ENCODE measurements around the gene SRBD1.

Gene SRBD1

DNA sequence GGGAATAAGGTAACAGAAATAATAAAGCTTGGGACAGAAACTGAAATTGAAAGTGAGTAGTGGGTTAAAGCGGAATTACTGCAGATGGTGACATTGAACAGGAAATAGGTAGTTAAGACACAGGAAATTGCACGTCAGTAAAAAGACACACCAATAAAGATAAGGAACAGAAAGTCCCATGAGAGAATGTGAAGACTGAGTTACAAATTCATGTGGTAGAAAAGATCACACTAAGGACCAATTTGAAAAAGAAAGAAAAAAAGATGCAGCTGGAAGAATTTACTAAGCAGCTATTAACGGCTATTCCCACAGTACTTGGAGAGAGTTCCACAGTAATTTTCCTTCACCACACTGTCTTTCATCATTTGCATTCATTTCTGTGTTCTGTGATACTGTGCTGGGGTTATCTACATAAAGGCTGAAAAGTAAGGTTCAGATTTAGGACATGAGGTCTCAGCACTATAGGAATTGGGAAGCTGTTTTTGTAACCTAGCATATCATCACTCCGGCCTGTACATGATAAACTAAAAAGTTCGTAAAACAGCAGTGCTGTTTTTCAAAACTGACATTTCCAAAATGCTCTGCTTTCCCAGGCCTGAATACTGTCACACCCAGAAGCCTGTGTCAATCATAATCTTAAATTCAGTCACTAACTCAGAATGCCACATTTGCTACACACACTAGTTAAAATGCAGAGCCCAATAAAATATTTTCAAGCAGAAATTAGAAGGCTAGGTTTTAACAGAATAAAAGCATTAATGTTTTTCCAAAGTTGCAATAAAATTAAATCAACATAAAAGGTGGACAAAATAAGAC is 42.9 kb downstream of the SRBD1 start:
- no peak overlapping the region for H3K9ac ChIP-seq (ENCODE audit: low read length)
- no peak overlapping the region for H3K27ac ChIP-seq (ENCODE audit: low read length)
- H3K27me3 ChIP-seq (ENCODE audit: control insufficient read depth, insufficient read depth, low read length) = no peaks in the 10 kb centered on the region
- H3K4me3 ChIP-seq (ENCODE audit: low read length) = no peak overlapping the region
- peaks cover 11% of the 10 kb centered on the region for H3K36me3 ChIP-seq (ENCODE audit: control insufficient read depth, low read depth, low read length)
- peaks cover 12% of the 10 kb centered on the region for H3K4me1 ChIP-seq (ENCODE audit: control insufficient read depth, low read depth, low read length)
- H3K9me3 ChIP-seq (ENCODE audit: control insufficient read depth, low read depth, low read length) = no peaks in the 10 kb centered on the region

DNA sequence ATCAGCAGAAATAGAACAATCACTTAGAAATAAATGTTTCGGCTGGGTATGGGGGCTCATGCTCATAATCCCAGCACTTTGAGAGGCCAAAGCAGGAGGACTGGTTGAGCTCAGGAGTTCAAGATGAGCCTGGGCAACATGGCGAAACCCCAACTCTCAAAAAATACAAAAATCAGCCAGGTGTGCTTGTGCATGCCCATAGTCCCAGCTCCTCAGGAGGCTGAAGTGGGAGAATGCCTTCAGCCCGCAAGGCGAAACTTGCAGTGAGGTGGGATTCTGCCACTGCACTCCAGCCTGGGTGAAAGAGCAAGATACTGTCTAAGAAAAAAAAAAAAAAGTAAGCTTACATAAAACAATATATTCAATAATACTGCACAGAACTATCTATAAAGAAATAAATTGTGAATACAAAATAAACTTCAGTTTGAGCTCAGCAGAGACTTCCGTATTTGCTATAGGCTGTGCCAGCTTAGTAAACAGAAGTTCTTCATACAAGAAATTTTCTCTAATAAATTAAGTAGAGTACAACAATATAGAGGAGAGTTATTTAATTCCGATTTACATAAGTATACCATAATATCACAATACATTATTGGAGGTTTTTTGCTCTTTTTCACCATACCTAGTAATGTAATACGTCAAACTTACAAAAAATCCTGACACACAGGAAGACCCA is 43.6 kb downstream of the SRBD1 start:
- H3K9me3 ChIP-seq (ENCODE audit: control insufficient read depth, low read depth, low read length) = no peaks in the 10 kb centered on the region
- no peak overlapping the region for H3K27ac ChIP-seq (ENCODE audit: low read length)
- peaks cover 6% of the 10 kb centered on the region for H3K36me3 ChIP-seq (ENCODE audit: control insufficient read depth, low read depth, low read length)
- H3K9ac ChIP-seq (ENCODE audit: low read length) = no peak overlapping the region
- H3K4me3 ChIP-seq (ENCODE audit: low read length) = no peak overlapping the region
- no peaks in the 10 kb centered on the region for H3K27me3 ChIP-seq (ENCODE audit: control insufficient read depth, insufficient read depth, low read length)
- H3K4me1 ChIP-seq (ENCODE audit: control insufficient read depth, low read depth, low read length) = peaks cover 12% of the 10 kb centered on the region

DNA sequence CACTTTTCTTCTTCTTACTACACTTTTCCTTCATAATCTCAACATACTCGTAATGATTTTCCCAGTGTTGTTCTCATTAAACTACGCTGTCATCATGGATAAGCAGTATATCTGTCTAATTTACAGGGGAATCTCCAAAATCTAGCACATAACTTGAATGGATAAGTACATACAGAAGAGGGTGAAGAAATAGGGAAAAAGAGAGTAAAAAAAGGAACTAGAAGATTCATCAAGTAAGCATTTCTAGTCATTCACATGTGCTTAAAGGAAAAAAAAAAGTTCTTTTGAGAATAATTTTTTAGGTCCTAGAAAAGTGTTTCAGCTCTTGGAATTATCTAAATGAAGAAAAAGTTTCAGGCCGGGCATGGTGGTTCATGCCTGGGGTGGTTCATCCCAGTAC is 51.6 kb downstream of the SRBD1 start:
- no peak overlapping the region for H3K4me3 ChIP-seq (ENCODE audit: low read length)
- no peak overlapping the region for H3K27ac ChIP-seq (ENCODE audit: low read length)
- H3K36me3 ChIP-seq (ENCODE audit: control insufficient read depth, low read depth, low read length) = no peaks in the 10 kb centered on the region
- no peaks in the 10 kb centered on the region for H3K27me3 ChIP-seq (ENCODE audit: control insufficient read depth, insufficient read depth, low read length)
- H3K9ac ChIP-seq (ENCODE audit: low read length) = no peak overlapping the region
- no peaks in the 10 kb centered on the region for H3K9me3 ChIP-seq (ENCODE audit: control insufficient read depth, low read depth, low read length)
- H3K4me1 ChIP-seq (ENCODE audit: control insufficient read depth, low read depth, low read length) = peaks cover 6% of the 10 kb centered on the region

DNA sequence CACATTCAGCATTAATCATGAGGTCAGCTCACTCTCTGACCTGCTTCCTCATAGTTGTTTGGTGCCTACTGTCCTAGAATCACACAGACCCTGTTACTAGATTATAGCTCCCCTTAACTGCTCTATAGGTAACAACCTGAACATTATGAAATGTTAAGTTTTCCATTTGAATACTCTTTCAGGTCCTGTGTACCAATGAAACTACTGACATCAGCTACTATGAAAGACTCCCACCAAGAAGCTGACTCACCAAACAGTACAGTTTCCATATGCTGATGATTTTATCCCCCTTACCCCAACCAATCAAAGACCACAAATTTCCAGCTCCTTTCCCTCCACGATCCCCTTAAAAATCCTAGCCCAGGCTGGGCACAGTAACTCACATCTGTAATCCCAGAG is 56.3 kb downstream of the SRBD1 start:
- H3K36me3 ChIP-seq (ENCODE audit: control insufficient read depth, low read depth, low read length) = peaks cover 14% of the 10 kb centered on the region
- H3K4me1 ChIP-seq (ENCODE audit: control insufficient read depth, low read depth, low read length) = peaks cover 10% of the 10 kb centered on the region
- H3K27me3 ChIP-seq (ENCODE audit: control insufficient read depth, insufficient read depth, low read length) = no peaks in the 10 kb centered on the region
- H3K4me3 ChIP-seq (ENCODE audit: low read length) = no peak overlapping the region
- no peaks in the 10 kb centered on the region for H3K9me3 ChIP-seq (ENCODE audit: control insufficient read depth, low read depth, low read length)
- no peak overlapping the region for H3K27ac ChIP-seq (ENCODE audit: low read length)
- H3K9ac ChIP-seq (ENCODE audit: low read length) = no peak overlapping the region

DNA sequence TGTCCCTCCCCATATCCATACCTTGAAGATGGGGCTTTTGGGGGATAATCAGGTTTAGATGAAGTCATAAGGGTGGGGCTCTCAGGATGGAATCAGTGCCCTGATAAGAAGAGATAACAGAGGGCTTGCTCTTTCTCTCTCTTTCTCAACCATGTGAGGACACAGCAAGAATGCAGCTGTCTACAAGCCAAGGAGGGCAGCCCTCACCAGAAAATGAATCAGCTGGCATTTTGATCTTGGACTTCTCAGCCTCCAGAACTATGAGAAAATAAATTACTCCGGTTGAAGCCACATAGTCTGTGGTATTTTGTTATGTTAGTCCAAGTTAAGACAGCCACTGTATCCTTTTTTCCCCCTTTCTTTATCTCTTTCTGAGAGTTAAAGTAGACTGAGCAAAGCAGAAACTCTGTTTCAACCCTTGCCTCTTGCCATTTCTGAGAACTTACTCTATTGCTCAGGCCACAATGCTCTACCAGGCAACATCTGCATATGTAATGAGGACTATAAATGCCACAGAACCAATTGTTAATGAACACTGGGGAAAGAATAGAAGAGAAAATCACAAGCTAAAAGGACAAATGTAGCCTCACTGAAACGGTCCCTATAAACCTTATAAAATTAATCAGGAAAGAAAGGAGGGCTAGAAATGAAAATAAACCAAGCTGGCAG is 56.9 kb downstream of the SRBD1 start:
- peaks cover 14% of the 10 kb centered on the region for H3K36me3 ChIP-seq (ENCODE audit: control insufficient read depth, low read depth, low read length)
- H3K27ac ChIP-seq (ENCODE audit: low read length) = peak overlapping the region; percentile 4
- H3K27me3 ChIP-seq (ENCODE audit: control insufficient read depth, insufficient read depth, low read length) = no peaks in the 10 kb centered on the region
- no peak overlapping the region for H3K4me3 ChIP-seq (ENCODE audit: low read length)
- H3K4me1 ChIP-seq (ENCODE audit: control insufficient read depth, low read depth, low read length) = peaks cover 10% of the 10 kb centered on the region
- no peaks in the 10 kb centered on the region for H3K9me3 ChIP-seq (ENCODE audit: control insufficient read depth, low read depth, low read length)
- no peak overlapping the region for H3K9ac ChIP-seq (ENCODE audit: low read length)

DNA sequence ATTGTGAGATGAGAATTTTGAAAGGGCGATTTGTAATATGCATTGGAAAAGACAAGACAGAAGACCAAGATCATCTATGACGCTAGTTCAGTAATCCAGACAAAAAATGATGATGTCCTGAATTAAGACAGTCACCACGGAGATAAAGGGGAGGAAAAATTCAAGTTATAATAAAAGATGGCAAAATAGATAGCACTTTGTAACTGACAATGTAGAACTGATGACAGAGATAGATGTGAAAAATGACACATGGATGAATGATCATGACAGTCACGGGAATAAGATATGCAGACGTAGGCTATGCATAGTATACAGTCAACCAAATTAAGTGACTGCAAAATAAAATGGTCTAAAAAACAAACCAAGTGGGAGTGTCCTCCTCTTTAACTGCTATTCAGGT is 59.2 kb downstream of the SRBD1 start:
- H3K27me3 ChIP-seq (ENCODE audit: control insufficient read depth, insufficient read depth, low read length) = no peaks in the 10 kb centered on the region

DNA sequence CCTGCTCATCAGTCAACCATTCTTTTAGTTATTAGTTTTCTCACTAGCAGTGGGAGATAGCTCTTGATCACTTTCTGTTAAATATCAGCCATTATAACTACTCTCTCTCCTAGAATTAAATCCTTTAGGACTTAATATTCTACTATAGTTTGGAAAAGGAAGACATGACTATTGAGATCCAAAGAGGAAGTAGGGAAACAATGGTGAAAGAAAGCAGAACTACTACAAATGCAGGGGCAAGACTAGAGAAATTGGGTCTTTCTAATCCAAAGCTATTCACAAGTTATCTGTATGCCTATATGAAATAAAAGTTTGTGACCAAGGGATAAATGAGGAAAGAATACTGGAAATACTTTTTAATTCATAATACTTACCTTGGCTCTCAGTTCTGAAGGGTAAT is 65.1 kb downstream of the SRBD1 start:
- no peaks in the 10 kb centered on the region for H3K27me3 ChIP-seq (ENCODE audit: control insufficient read depth, insufficient read depth, low read length)
- no peak overlapping the region for H3K4me3 ChIP-seq (ENCODE audit: low read length)
- H3K27ac ChIP-seq (ENCODE audit: low read length) = no peak overlapping the region
- peaks cover 52% of the 10 kb centered on the region for H3K36me3 ChIP-seq (ENCODE audit: control insufficient read depth, low read depth, low read length)
- no peaks in the 10 kb centered on the region for H3K4me1 ChIP-seq (ENCODE audit: control insufficient read depth, low read depth, low read length)
- no peak overlapping the region for H3K9ac ChIP-seq (ENCODE audit: low read length)
- peaks cover 6% of the 10 kb centered on the region for H3K9me3 ChIP-seq (ENCODE audit: control insufficient read depth, low read depth, low read length)

More for the DNA sequence above, 59.2 kb downstream of the SRBD1 start:
- Histone ChIP-seq H3K9me3 (ENCODE audit: control insufficient read depth, low read depth, low read length) (no peaks in the 10 kb centered on the region), H3K9ac (ENCODE audit: low read length) (no peak overlapping the region), H3K4me3 (ENCODE audit: low read length) (no peak overlapping the region), H3K4me1 (ENCODE audit: control insufficient read depth, low read depth, low read length) (peaks cover 10% of the 10 kb centered on the region), H3K27ac (ENCODE audit: low read length) (no peak overlapping the region), H3K36me3 (ENCODE audit: control insufficient read depth, low read depth, low read length) (peaks cover 19% of the 10 kb centered on the region)

DNA sequence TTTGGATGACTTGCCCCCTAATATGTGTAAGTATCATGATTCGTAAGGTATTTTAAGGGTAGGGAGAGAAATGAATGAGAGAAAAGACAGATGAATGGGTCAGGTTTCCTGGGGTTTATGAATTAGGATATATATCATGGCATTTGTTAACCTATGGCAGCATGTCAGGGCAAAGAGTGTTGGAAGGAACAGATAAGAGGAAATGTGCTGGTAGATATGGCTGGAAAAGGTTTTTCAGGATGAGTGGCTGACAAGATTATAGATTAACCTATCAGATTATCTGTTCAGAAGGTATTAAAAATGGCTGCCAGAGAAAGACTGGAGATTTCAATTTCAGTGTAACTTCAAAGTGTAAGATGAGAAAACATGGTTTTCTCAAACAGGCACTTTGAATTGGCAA is 67.8 kb downstream of the SRBD1 start:
- no peaks in the 10 kb centered on the region for H3K27me3 ChIP-seq (ENCODE audit: control insufficient read depth, insufficient read depth, low read length)
- H3K36me3 ChIP-seq (ENCODE audit: control insufficient read depth, low read depth, low read length) = peaks cover 52% of the 10 kb centered on the region
- H3K4me3 ChIP-seq (ENCODE audit: low read length) = no peak overlapping the region
- H3K9me3 ChIP-seq (ENCODE audit: control insufficient read depth, low read depth, low read length) = peaks cover 6% of the 10 kb centered on the region
- no peak overlapping the region for H3K27ac ChIP-seq (ENCODE audit: low read length)
- H3K4me1 ChIP-seq (ENCODE audit: control insufficient read depth, low read depth, low read length) = no peaks in the 10 kb centered on the region
- H3K9ac ChIP-seq (ENCODE audit: low read length) = no peak overlapping the region

DNA sequence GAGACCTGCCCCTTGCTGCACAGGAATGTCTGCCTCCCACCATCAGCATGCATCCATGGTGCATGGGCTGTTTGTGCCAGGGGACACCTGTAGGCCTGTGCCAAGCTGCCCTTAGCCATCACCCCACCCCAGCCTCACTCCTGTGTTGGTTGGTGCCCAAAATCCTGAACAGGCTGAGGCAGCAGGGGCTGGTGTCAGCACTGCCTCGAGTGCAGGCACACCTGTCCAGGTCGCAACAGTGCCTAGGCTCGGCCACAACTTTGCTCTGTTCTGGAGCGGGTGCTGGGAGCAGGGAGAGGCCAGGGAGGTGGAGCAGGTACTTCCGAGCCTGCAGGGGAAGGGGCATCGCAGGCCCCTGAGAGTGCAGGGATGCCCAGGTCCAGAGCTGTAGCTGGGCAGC is 69.1 kb downstream of the SRBD1 start:
- Histone ChIP-seq H3K27me3 (ENCODE audit: control insufficient read depth, insufficient read depth, low read length) (no peaks in the 10 kb centered on the region), H3K4me1 (ENCODE audit: control insufficient read depth, low read depth, low read length) (no peaks in the 10 kb centered on the region), H3K36me3 (ENCODE audit: control insufficient read depth, low read depth, low read length) (peaks cover 48% of the 10 kb centered on the region), H3K4me3 (ENCODE audit: low read length) (no peak overlapping the region), H3K27ac (ENCODE audit: low read length) (no peak overlapping the region), H3K9me3 (ENCODE audit: control insufficient read depth, low read depth, low read length) (peaks cover 6% of the 10 kb centered on the region), H3K9ac (ENCODE audit: low read length) (no peak overlapping the region)

DNA sequence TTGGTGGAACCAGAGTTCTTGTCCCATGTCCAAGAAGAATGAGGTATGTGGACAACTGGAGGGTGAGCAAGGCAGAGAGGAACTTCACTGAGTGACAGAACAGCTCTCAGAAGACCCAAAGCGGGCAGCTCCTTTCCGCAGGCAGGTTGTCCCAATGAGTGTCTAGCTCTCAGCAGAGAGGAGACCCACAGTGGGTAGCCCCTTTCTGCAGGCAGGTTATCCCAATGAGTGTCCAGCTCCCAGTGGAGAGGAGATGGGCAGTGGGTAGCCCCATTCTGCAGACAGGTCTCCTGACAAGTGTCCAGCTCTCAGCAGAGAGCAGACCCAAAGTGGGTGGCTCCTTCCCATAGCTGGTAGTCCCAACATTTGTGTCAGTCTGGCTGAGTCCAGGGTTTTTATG is 69.6 kb downstream of the SRBD1 start:
- Histone ChIP-seq H3K4me1 (ENCODE audit: control insufficient read depth, low read depth, low read length) (no peaks in the 10 kb centered on the region), H3K36me3 (ENCODE audit: control insufficient read depth, low read depth, low read length) (peaks cover 43% of the 10 kb centered on the region), H3K9me3 (ENCODE audit: control insufficient read depth, low read depth, low read length) (peaks cover 6% of the 10 kb centered on the region), H3K27me3 (ENCODE audit: control insufficient read depth, insufficient read depth, low read length) (no peaks in the 10 kb centered on the region), H3K9ac (ENCODE audit: low read length) (no peak overlapping the region), H3K27ac (ENCODE audit: low read length) (no peak overlapping the region), H3K4me3 (ENCODE audit: low read length) (no peak overlapping the region)

DNA sequence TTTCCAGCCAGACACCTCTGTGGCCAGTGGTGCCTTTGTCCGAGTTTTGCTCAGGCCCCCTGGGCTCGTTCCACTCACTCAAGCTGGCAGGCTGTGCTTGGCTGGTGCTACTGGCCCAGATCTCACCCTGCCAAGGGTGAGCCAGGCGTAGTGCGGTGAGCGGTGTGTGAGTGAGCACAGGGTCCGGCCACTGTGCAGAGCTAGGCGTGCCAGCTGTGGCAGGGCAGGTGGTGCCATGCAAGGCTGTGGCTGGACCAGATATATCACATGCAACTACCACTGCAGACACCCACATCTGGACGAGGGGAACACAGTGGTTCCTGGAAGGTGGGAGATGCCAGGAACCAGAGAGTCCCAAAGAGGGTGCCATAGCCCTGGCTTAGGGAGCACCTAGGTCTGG is 70.1 kb downstream of the SRBD1 start:
- Histone ChIP-seq H3K36me3 (ENCODE audit: control insufficient read depth, low read depth, low read length) (peaks cover 38% of the 10 kb centered on the region), H3K27me3 (ENCODE audit: control insufficient read depth, insufficient read depth, low read length) (no peaks in the 10 kb centered on the region), H3K9me3 (ENCODE audit: control insufficient read depth, low read depth, low read length) (peaks cover 6% of the 10 kb centered on the region), H3K4me3 (ENCODE audit: low read length) (no peak overlapping the region), H3K9ac (ENCODE audit: low read length) (no peak overlapping the region), H3K27ac (ENCODE audit: low read length) (no peak overlapping the region), H3K4me1 (ENCODE audit: control insufficient read depth, low read depth, low read length) (no peaks in the 10 kb centered on the region)
